Activated B cell treated with CpG ODN at 0.5 μM for 24 hours (primary cell): ENCODE data around the gene MYLK. TPM values are rescaled to one million over a fixed set of nuclear protein-coding genes. Genes with fewer than 3 reads are reported as not detected.

ENCODE experiments used
- ATAC-seq: fragments of 200-7000 bp; cut with Tn5 transposase; one replicate; pipeline ENCODE4 v1.10.0; 2021; ENCODE audit warnings: low read depth, mild to moderate bottlenecking, moderate library complexity
- CTCF ChIA-PET: fragments of 350-600 bp; sonication (Branson Sonifier 250); formaldehyde crosslinking; loops from one replicate; lab custom pipeline; 2021; ENCODE audit warnings: antibody characterized with exemption; lab: Charles Lee
- POLR2A ChIA-PET: fragments of 350-600 bp; sonication (Branson Sonifier 250); formaldehyde crosslinking; loops from one replicate; lab custom pipeline; 2021; ENCODE audit warnings: antibody characterized with exemption; lab: Charles Lee
- DNase-seq: peaks from one replicate; pipeline ENCODE4 v3.0.0; 2022
- H3K27ac Mint-ChIP-seq: one replicate; pipeline ENCODE4 v1.8.0; 2020; ENCODE audit warnings: mixed read lengths
- H3K27me3 Mint-ChIP-seq: one replicate; pipeline ENCODE4 v1.8.0; 2021; ENCODE audit warnings: mixed read lengths
- H3K36me3 Mint-ChIP-seq: one replicate; pipeline ENCODE4 v1.8.0; 2021; ENCODE audit warnings: low read depth, mixed read lengths
- H3K4me1 Mint-ChIP-seq: one replicate; pipeline ENCODE4 v1.8.0; 2021; ENCODE audit warnings: mixed read lengths
- H3K4me3 Mint-ChIP-seq: one replicate; pipeline ENCODE4 v1.8.0; 2020; ENCODE audit warnings: mild to moderate bottlenecking, mixed read lengths
- H3K9me3 Mint-ChIP-seq: one replicate; pipeline ENCODE4 v1.8.0; 2020; ENCODE audit warnings: mixed read lengths
- CTCF ChIP-seq: fragments of 200-600 bp; IDR thresholded peaks from one replicate; pipeline ENCODE4 v1.8.0; 2022; ENCODE audit warnings: antibody characterized with exemption, mild to moderate bottlenecking
- intact Hi-C: fragments of 100-400 bp; cut with micrococcal nuclease; formaldehyde crosslinking; loops from one replicate; pipeline ENCODE4 v1.15.1; 2024
- total RNA-seq: library from RNA; stranded (reverse); gene quantifications from 2 replicates; pipeline ENCODE4 v1.2.3, GENCODE V29; 2022

Gene MYLK
- total RNA-seq, 1 donor from 2014 or later: not detected

GRCh38 chr3:123801474-123801873, 82.7 kb downstream of the MYLK start:
- Mint-ChIP-seq H3K27me3 (no peaks in the 10 kb centered on the region), H3K4me1 (no peaks in the 10 kb centered on the region), H3K36me3 (no peaks in the 10 kb centered on the region), H3K27ac (no peak overlapping the region), H3K9me3 (no peaks in the 10 kb centered on the region), H3K4me3 (no peak overlapping the region)
- no peak for TF ChIP-seq CTCF
- ChIA-PET CTCF (no interaction called here), POLR2A (no interaction called here)
- no peak for DNase-seq
- intact Hi-C loops: no loop called here
- no peak for ATAC-seq

- POLR2A ChIA-PET: no interaction called here
- intact Hi-C loops: no loop called here
- ATAC-seq: no peak
Measured at GRCh38 chr3:123800362-123800682, 83.8 kb downstream of the MYLK start.

GRCh38 chr3:123799544-123800361, 84.4 kb downstream of the MYLK start:
- intact Hi-C loops: no loop called here
- POLR2A ChIA-PET: no interaction called here
- H3K36me3 Mint-ChIP-seq: no peaks in the 10 kb centered on the region

More at GRCh38 chr3:123800362-123800682, 83.8 kb downstream of the MYLK start:
- Mint-ChIP-seq H3K4me3 (no peak overlapping the region), H3K27ac (no peak overlapping the region), H3K9me3 (no peaks in the 10 kb centered on the region), H3K27me3 (no peaks in the 10 kb centered on the region), H3K4me1 (no peaks in the 10 kb centered on the region), H3K36me3 (no peaks in the 10 kb centered on the region)
- CTCF ChIA-PET: no interaction called here
- TF ChIP-seq CTCF: no peak
- no peak for DNase-seq

GRCh38 chr3:123798550-123798949, 85.6 kb downstream of the MYLK start:
- H3K27ac Mint-ChIP-seq: no peak overlapping the region
- H3K36me3 Mint-ChIP-seq: no peaks in the 10 kb centered on the region
- DNase-seq (no peak), ATAC-seq (no peak)
- no peaks in the 10 kb centered on the region for H3K27me3 Mint-ChIP-seq
- intact Hi-C loops: no loop called here
- CTCF ChIA-PET: no interaction called here
- H3K9me3 Mint-ChIP-seq: no peaks in the 10 kb centered on the region
- POLR2A ChIA-PET: no interaction called here
- TF ChIP-seq CTCF: no peak
- no peaks in the 10 kb centered on the region for H3K4me1 Mint-ChIP-seq
- H3K4me3 Mint-ChIP-seq: no peak overlapping the region

More at GRCh38 chr3:123799544-123800361, 84.4 kb downstream of the MYLK start:
- ATAC-seq (no peak), DNase-seq (no peak)
- CTCF ChIA-PET: no interaction called here
- TF ChIP-seq CTCF: no peak
- H3K27me3 Mint-ChIP-seq: no peaks in the 10 kb centered on the region
- H3K4me3 Mint-ChIP-seq: no peak overlapping the region
- no peaks in the 10 kb centered on the region for H3K4me1 Mint-ChIP-seq
- no peak overlapping the region for H3K27ac Mint-ChIP-seq
- no peaks in the 10 kb centered on the region for H3K9me3 Mint-ChIP-seq

GRCh38 chr3:123795471-123796251, 88.5 kb downstream of the MYLK start:
- ChIA-PET CTCF (no interaction called here), POLR2A (no interaction called here)
- H3K27me3 Mint-ChIP-seq: no peaks in the 10 kb centered on the region
- no peak for TF ChIP-seq CTCF
- ATAC-seq: no peak
- no peaks in the 10 kb centered on the region for H3K36me3 Mint-ChIP-seq
- DNase-seq: no peak
- intact Hi-C loops: no loop called here
- H3K4me3 Mint-ChIP-seq: no peak overlapping the region
- H3K27ac Mint-ChIP-seq: no peak overlapping the region
- H3K4me1 Mint-ChIP-seq: no peaks in the 10 kb centered on the region
- no peaks in the 10 kb centered on the region for H3K9me3 Mint-ChIP-seq
